Epidermal melanocyte (primary cell): ENCODE data around the gene KCNJ10.

Experiments used
- DNase-seq: peaks from one replicate; pipeline ENCODE4 v3.0.0; 2011; ENCODE audit warnings: low spot score; ENCODE audit not compliant: insufficient read length

Gene KCNJ10

GRCh38 chr1:159992161-159992560 lies 77.8 kb downstream of the KCNJ10 start:
- DNase-seq: no peak

GRCh38 chr1:159991513-159991912 lies 78.4 kb downstream of the KCNJ10 start:
- DNase-seq: no peak

GRCh38 chr1:159990005-159990404 lies 80.0 kb downstream of the KCNJ10 start:
- no peak for DNase-seq

- no peak for DNase-seq
Measured at GRCh38 chr1:159989581-159989980, 80.4 kb downstream of the KCNJ10 start.

GRCh38 chr1:159988006-159988405 lies 82.0 kb downstream of the KCNJ10 start:
- no peak for DNase-seq

GRCh38 chr1:159987186-159987585 lies 82.8 kb downstream of the KCNJ10 start:
- no peak for DNase-seq

- no peak for DNase-seq
Measured at GRCh38 chr1:159986531-159986930, 83.4 kb downstream of the KCNJ10 start.

- no peak for DNase-seq
Measured at GRCh38 chr1:159986093-159986492, 83.9 kb downstream of the KCNJ10 start.

GRCh38 chr1:159985473-159985872 lies 84.5 kb downstream of the KCNJ10 start:
- no peak for DNase-seq

- no peak for DNase-seq
Measured at GRCh38 chr1:159983681-159984080, 86.3 kb downstream of the KCNJ10 start.

- DNase-seq: no peak
Measured at GRCh38 chr1:159982280-159982679, 87.7 kb downstream of the KCNJ10 start.

- DNase-seq: no peak
Measured at GRCh38 chr1:159981351-159982055, 88.5 kb downstream of the KCNJ10 start.

- no peak for DNase-seq
Measured at GRCh38 chr1:159980786-159981185, 89.2 kb downstream of the KCNJ10 start.

- DNase-seq: no peak
Measured at GRCh38 chr1:159980076-159980475, 89.9 kb downstream of the KCNJ10 start.

- DNase-seq: no peak
Measured at GRCh38 chr1:159979257-159979656, 90.7 kb downstream of the KCNJ10 start.

GRCh38 chr1:159978107-159978398 lies 91.9 kb downstream of the KCNJ10 start:
- no peak for DNase-seq

- no peak for DNase-seq
Measured at GRCh38 chr1:159977364-159978106, 92.4 kb downstream of the KCNJ10 start.

GRCh38 chr1:159974350-159974965 lies 95.5 kb downstream of the KCNJ10 start:
- DNase-seq: no peak

- DNase-seq: no peak
Measured at GRCh38 chr1:159973350-159973940, 96.5 kb downstream of the KCNJ10 start.

GRCh38 chr1:159972443-159973205 lies 97.3 kb downstream of the KCNJ10 start:
- DNase-seq: no peak

GRCh38 chr1:159970932-159971342 lies 99.0 kb downstream of the KCNJ10 start:
- no peak for DNase-seq

- no peak for DNase-seq
Measured at GRCh38 chr1:159968901-159969300, 101.1 kb downstream of the KCNJ10 start.
